SKM-1 treated with dmso at 0.1 percent for 144 hours (cell line): Measurements from ENCODE around the gene TSPEAR.
"Not testable (repeated sequence)": the region's sequence is repeated elsewhere in the genome, so short reads cannot be mapped to it uniquely, and the experiment has no call there.

Experiments used
- DNase-seq: peaks from one replicate; lab custom pipeline; 2025; ENCODE audit not compliant: unreplicated experiment; lab: John Stamatoyannopoulos, UW

TSPEAR gene

GRCh38 chr21:44686843-44687561 is 24.4 kb downstream of the TSPEAR start:
- no peak for DNase-seq

GRCh38 chr21:44686000-44686781 is 25.2 kb downstream of the TSPEAR start:
- DNase-seq, result no peak

- not testable (repeated sequence) for DNase-seq
Measured at GRCh38 chr21:44685050-44685449, 26.3 kb downstream of the TSPEAR start.

GRCh38 chr21:44684483-44684882 is 26.9 kb downstream of the TSPEAR start:
- no peak for DNase-seq

GRCh38 chr21:44684077-44684476 is 27.3 kb downstream of the TSPEAR start:
- no peak for DNase-seq

GRCh38 chr21:44682580-44683151 is 28.7 kb downstream of the TSPEAR start:
- no peak for DNase-seq

GRCh38 chr21:44681861-44682579 is 29.4 kb downstream of the TSPEAR start, which contains the start of gene KRTAP12-1:
KRTAP12-1 (minus strand) TSS chr21:44682163; CDS start chr21:44682123, 40 bp downstream.
- DNase-seq, result no peak

GRCh38 chr21:44681152-44681551 is 30.2 kb downstream of the TSPEAR start:
- DNase-seq, result no peak

- DNase-seq, result no peak
Measured at GRCh38 chr21:44677881-44678280, 33.5 kb downstream of the TSPEAR start.

GRCh38 chr21:44671911-44672310 is 39.5 kb downstream of the TSPEAR start:
- DNase-seq, result no peak

GRCh38 chr21:44670642-44671432 is 40.5 kb downstream of the TSPEAR start:
- DNase-seq, result no peak

GRCh38 chr21:44667612-44668011 is 43.8 kb downstream of the TSPEAR start:
- no peak for DNase-seq

- no peak for DNase-seq
Measured at GRCh38 chr21:44666401-44667320, 44.7 kb downstream of the TSPEAR start, which contains the start of gene KRTAP12-2. KRTAP12-2 (minus strand) TSS chr21:44666927; CDS start chr21:44666886, 41 bp downstream.

GRCh38 chr21:44664691-44665090 is 46.7 kb downstream of the TSPEAR start:
- DNase-seq, result no peak

GRCh38 chr21:44661567-44661966 is 49.8 kb downstream of the TSPEAR start:
- DNase-seq, result not testable (repeated sequence)

GRCh38 chr21:44658913-44659595 is 52.3 kb downstream of the TSPEAR start:
- DNase-seq, result no peak

- no peak for DNase-seq
Measured at GRCh38 chr21:44658541-44658910, 52.8 kb downstream of the TSPEAR start.

GRCh38 chr21:44657635-44658540 is 53.5 kb downstream of the TSPEAR start, which contains the start of gene KRTAP12-3:
KRTAP12-3 (plus strand) TSS chr21:44657932; CDS start chr21:44657980, 48 bp downstream.
- DNase-seq, result no peak
